Measurements from ENCODE around the gene CTNNA3. TPM values are rescaled to one million over a fixed set of nuclear protein-coding genes. Genes with fewer than 3 reads are reported as not detected.

CTNNA3 gene
- total and polyA plus RNA-seq, 4 donors: 0.16 to 2.4 (median 1.4) TPM

DNA sequence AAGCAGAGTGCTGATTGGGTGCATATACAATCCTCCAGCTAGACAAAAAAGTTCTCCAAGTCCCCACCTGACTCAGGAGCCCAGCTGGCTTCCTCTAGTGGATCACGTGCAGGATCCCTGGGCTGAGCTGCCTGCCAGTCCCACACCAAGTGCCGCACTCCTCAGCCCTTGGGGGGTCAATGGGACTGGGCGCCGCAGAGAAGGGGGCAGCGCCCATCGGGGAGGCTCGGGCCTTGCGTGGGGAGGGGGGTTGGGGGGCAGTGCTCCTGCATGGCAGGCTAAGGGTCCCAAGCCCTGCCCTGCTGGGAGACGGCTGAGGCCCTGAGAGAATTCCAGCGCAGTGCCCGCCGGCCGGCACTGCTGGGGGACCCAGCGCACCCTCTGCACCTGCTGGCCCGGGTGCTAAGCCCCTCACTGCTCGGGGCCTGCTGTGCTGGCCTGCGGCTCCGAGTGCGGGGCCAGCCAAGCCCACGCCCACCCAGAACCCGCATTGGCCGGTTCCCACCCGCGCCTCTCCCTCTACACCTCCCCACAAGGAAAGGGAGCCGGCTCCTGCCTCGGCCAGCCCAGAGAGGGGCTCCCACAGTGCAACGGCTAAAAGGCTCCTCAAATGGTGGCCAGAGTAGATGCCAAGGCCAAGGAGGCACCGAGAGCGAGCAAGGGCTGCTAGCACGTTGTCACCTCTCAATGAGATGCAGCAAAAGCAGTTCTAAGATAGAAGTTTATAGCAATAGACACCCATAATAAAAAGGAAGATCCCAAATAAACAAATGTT, 1044.5 kb downstream of the CTNNA3 start:
- Histone ChIP-seq H3K9me3 (ENCODE audit: control insufficient read depth in 4 of 4, low read length in 3 of 4) (no peaks in the 10 kb centered on the region), H3K36me3 (ENCODE audit: control insufficient read depth in 4 of 4, insufficient read depth in 3 of 4, low read depth in 1 of 4, low read length in 3 of 4) (no peaks in the 10 kb centered on the region), H3K9ac (ENCODE audit: low read depth in 1 of 2, low read length in 2 of 2) (no peak overlapping the region), H3K4me1 (ENCODE audit: control insufficient read depth in 4 of 4, insufficient read depth in 4 of 4, low read length in 3 of 4) (peaks cover 0 to 4% (median 0%) of the 10 kb centered on the region in 4 donors), H3K4me3 (ENCODE audit: low read depth in 1 of 3, low read length in 3 of 3) (no peak overlapping the region), H3K27ac (ENCODE audit: low read depth in 1 of 2, low read length in 2 of 2) (no peak overlapping the region), H3K27me3 (ENCODE audit: control insufficient read depth in 4 of 4, insufficient read depth in 4 of 4, low read length in 3 of 4) (no peaks in the 10 kb centered on the region)
- WGBS: 82% methylated on average over 30 of the region's 30 CpGs
- DNase-seq (ENCODE audit: low spot score): no peak
- no peak for TF ChIP-seq JUND (IDR thresholded peaks at IDR 0.05)
- no peak for TF ChIP-seq HNF4G (IDR thresholded peaks at IDR 0.05)
- no peak for TF ChIP-seq RAD21 (IDR thresholded peaks at IDR 0.05)
- TF ChIP-seq GABPA (IDR thresholded peaks at IDR 0.05 in 1 of 2, conservative IDR thresholded peaks at IDR 0.05 in 1 of 2): no peak
- no peak for TF ChIP-seq HNF4A (conservative IDR thresholded peaks at IDR 0.05)
- TF ChIP-seq TAF1 (conservative IDR thresholded peaks at IDR 0.05): no peak
- TF ChIP-seq FOXA2 (IDR thresholded peaks at IDR 0.05): no peak
- no peak for TF ChIP-seq SP1 (IDR thresholded peaks at IDR 0.05)
- no peak for TF ChIP-seq ZBTB33 (IDR thresholded peaks at IDR 0.05)
- TF ChIP-seq, protein P1, sequence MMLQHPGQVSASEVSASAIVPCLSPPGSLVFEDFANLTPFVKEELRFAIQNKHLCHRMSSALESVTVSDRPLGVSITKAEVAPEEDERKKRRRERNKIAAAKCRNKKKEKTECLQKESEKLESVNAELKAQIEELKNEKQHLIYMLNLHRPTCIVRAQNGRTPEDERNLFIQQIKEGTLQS (IDR thresholded peaks at IDR 0.05): no peak
- TF ChIP-seq NR2F2 (IDR thresholded peaks at IDR 0.05): no peak
- no peak for TF ChIP-seq RXRA (IDR thresholded peaks at IDR 0.05)
- no peak for TF ChIP-seq REST (IDR thresholded peaks at IDR 0.05)
- TF ChIP-seq, protein P2, sequence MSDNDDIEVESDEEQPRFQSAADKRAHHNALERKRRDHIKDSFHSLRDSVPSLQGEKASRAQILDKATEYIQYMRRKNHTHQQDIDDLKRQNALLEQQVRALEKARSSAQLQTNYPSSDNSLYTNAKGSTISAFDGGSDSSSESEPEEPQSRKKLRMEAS (IDR thresholded peaks at IDR 0.05): no peak
- no peak for TF ChIP-seq EGR1 (IDR thresholded peaks at IDR 0.05; ENCODE audit: low read depth in 2 of 2)
- no peak for TF ChIP-seq FOXA1 (IDR thresholded peaks at IDR 0.05)
- no peak for TF ChIP-seq YY1 (IDR thresholded peaks at IDR 0.05)
- TF ChIP-seq, protein P3, sequence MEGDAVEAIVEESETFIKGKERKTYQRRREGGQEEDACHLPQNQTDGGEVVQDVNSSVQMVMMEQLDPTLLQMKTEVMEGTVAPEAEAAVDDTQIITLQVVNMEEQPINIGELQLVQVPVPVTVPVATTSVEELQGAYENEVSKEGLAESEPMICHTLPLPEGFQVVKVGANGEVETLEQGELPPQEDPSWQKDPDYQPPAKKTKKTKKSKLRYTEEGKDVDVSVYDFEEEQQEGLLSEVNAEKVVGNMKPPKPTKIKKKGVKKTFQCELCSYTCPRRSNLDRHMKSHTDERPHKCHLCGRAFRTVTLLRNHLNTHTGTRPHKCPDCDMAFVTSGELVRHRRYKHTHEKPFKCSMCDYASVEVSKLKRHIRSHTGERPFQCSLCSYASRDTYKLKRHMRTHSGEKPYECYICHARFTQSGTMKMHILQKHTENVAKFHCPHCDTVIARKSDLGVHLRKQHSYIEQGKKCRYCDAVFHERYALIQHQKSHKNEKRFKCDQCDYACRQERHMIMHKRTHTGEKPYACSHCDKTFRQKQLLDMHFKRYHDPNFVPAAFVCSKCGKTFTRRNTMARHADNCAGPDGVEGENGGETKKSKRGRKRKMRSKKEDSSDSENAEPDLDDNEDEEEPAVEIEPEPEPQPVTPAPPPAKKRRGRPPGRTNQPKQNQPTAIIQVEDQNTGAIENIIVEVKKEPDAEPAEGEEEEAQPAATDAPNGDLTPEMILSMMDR (IDR thresholded peaks at IDR 0.05; ENCODE audit: low read depth, low read length, missing input control): no peak
